Stimulated activated memory B cell treated with anti-CD40 and anti-IgM and Interleukin-4, amounts not matched to agents 10 μg/mL and 1 μg/mL and 100 μg/mL, for 72 hours (primary cell): Measurements from ENCODE around the gene DYNC2I2.
"Not testable (repeated sequence)": the region's sequence is repeated elsewhere in the genome, so short reads cannot be mapped to it uniquely, and the experiment has no call there.

ENCODE experiments used
- ATAC-seq: fragments of 150-1000 bp; cut with Tn5 transposase; 2 replicates; pipeline ENCODE4 v1.10.0; 2021
- H3K27ac Mint-ChIP-seq: one replicate; pipeline ENCODE4 v1.8.0; 2022; ENCODE audit warnings: mild to moderate bottlenecking, mixed read lengths
- H3K27me3 Mint-ChIP-seq: one replicate; pipeline ENCODE4 v1.8.0; 2022; ENCODE audit warnings: mixed read lengths
- H3K36me3 Mint-ChIP-seq: one replicate; pipeline ENCODE4 v1.8.0; 2022; ENCODE audit warnings: mixed read lengths
- H3K4me1 Mint-ChIP-seq: one replicate; pipeline ENCODE4 v1.8.0; 2022; ENCODE audit warnings: mixed read lengths
- H3K4me3 Mint-ChIP-seq: one replicate; pipeline ENCODE4 v1.8.0; 2022; ENCODE audit warnings: mild to moderate bottlenecking, moderate library complexity, mixed read lengths
- H3K9me3 Mint-ChIP-seq: one replicate; pipeline ENCODE4 v1.8.0; 2022; ENCODE audit warnings: mixed read lengths

Gene DYNC2I2

GRCh38 chr9:128689820-128690683 lies 33.4 kb upstream of the DYNC2I2 start:
- H3K36me3 Mint-ChIP-seq, result peaks cover 46% of the 10 kb centered on the region
- ATAC-seq, result peak; percentile 9
- no peaks in the 10 kb centered on the region for H3K9me3 Mint-ChIP-seq
- peak overlapping the region; percentile 88 for H3K27ac Mint-ChIP-seq
- peak overlapping the region; percentile 95 for H3K4me3 Mint-ChIP-seq
- peaks cover 61% of the 10 kb centered on the region for H3K4me1 Mint-ChIP-seq
- H3K27me3 Mint-ChIP-seq, result no peaks in the 10 kb centered on the region

- peak overlapping the region; percentile 88 for H3K27ac Mint-ChIP-seq
- no peaks in the 10 kb centered on the region for H3K27me3 Mint-ChIP-seq
- peak overlapping the region; percentile 62 for H3K4me3 Mint-ChIP-seq
- peaks cover 40% of the 10 kb centered on the region for H3K36me3 Mint-ChIP-seq
- H3K4me1 Mint-ChIP-seq, result peaks cover 61% of the 10 kb centered on the region
- ATAC-seq, result peak; percentile 53
- H3K9me3 Mint-ChIP-seq, result no peaks in the 10 kb centered on the region
These were observed 32.7 kb upstream of the DYNC2I2 start for GRCh38 chr9:128689293-128689774.

DNA sequence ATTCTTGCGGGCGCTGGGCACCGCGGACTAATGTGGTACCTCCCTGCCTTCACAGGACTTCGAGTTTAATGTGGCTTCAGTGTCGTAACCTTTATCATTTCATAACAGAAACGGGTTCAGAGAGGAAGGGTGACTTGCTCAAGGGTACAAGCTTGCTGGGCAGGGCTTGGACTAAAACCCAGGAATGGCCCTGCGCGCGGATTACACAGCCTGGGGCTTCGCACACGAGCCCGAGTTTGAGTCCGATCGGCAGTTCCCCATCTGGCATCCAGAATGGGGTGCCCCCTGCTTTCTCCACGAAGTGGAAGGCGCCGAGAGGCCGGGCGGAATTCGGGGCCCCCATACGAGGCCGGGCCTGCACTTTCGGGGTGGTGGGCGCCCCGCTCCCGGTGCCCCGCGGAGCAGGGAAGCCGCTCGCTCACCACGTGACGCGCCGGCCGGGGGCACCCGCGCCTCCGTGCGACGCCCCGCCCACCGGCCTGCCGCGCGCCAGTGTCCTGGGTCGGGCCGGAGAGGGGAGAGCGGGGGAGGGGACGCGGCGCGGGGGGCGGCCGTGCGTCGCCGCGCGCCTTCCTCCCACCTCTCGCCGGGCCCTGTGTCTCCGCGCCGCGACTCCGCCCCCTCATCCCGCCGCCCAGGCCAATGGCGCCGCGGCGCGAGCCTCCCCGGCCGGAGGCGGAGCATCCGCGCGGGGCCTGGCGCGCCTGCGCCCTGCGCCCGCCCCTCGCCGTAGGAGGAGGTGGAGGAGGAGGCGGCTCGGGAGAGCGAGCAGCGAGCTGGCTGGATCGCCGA lies 32.0 kb upstream of the DYNC2I2 start, which contains the start of gene SET:
Gene SET, plus strand, starts transcription at position 722 of the 792 bp plus-strand sequence. CDS start 361 bp downstream, outside the sequence.
- peak; percentile 93 for ATAC-seq

GRCh38 chr9:128687453-128687852 lies 30.8 kb upstream of the DYNC2I2 start:
- no peak for ATAC-seq
- peaks cover 30% of the 10 kb centered on the region for H3K36me3 Mint-ChIP-seq
- peaks cover 57% of the 10 kb centered on the region for H3K4me1 Mint-ChIP-seq
- H3K9me3 Mint-ChIP-seq, result no peaks in the 10 kb centered on the region
- peak overlapping the region; percentile 88 for H3K27ac Mint-ChIP-seq
- H3K27me3 Mint-ChIP-seq, result no peaks in the 10 kb centered on the region
- peak overlapping the region; percentile 27 for H3K4me3 Mint-ChIP-seq

More for the DNA sequence above, 32.0 kb upstream of the DYNC2I2 start, which contains the start of gene SET:
- Mint-ChIP-seq H3K27ac (peak within 1 kb of the TSS; percentile 88), H3K9me3 (no peaks in the 10 kb centered on the region), H3K4me3 (peak within 1 kb of the TSS; percentile 77), H3K36me3 (peaks cover 35% of the 10 kb centered on the region), H3K27me3 (no peaks in the 10 kb centered on the region), H3K4me1 (peaks cover 56% of the 10 kb centered on the region)

GRCh38 chr9:128685636-128686489 lies 29.2 kb upstream of the DYNC2I2 start:
- Mint-ChIP-seq H3K27me3 (no peaks in the 10 kb centered on the region), H3K36me3 (peaks cover 24% of the 10 kb centered on the region), H3K4me1 (peaks cover 56% of the 10 kb centered on the region), H3K27ac (peak overlapping the region; percentile 86), H3K4me3 (peak overlapping the region; percentile 88), H3K9me3 (no peaks in the 10 kb centered on the region)
- no peak for ATAC-seq

DNA sequence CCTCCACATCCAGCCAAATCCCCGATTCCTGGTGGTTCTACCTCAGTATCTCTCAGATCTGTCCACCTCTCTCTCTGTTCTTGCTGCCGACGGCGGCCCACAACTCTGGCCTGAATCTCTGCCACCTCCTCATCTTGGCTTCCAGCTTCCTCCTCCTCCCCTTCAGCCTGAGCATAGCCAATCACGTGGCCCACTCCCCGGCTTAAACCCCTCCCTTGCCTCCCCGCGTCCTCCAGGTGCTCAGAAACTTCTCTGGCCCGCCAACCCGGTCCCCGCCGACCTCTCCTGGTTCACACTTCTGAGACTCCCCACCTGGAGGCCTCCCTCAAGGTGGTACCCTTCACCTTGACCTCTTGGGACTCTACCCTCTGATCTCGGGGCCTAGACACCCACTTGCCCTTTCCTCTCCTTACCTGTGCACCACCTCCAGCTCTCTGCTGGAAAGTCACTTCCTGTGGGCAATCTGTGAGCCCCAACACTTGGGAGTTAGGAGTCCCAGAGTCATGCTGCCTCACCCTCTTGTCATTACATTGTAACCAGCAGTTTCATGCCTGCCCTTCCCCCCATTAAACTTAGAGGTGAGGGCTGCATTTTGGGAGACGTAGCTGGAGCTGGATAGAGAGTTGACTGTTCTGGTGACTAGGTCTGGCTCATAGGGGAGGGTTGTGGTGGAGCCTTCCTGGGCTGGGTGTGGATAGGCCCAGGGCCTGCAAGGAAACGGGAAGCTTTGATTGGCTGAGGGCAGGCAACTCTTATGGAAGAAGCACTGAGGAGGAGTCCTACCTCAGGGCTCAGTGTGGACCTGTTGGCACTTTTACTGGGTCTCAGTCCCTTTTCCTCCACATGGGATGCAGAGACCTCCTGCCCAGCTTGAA lies 27.9 kb upstream of the DYNC2I2 start:
- H3K36me3 Mint-ChIP-seq, result peaks cover 17% of the 10 kb centered on the region

GRCh38 chr9:128684065-128684324 lies 27.3 kb upstream of the DYNC2I2 start:
- Mint-ChIP-seq H3K9me3 (no peaks in the 10 kb centered on the region), H3K27ac (peak overlapping the region; percentile 86), H3K4me3 (peak overlapping the region; percentile 88), H3K4me1 (peaks cover 50% of the 10 kb centered on the region), H3K27me3 (no peaks in the 10 kb centered on the region), H3K36me3 (peaks cover 17% of the 10 kb centered on the region)
- ATAC-seq, result no peak

More for the DNA sequence above, 27.9 kb upstream of the DYNC2I2 start:
- Mint-ChIP-seq H3K27me3 (no peaks in the 10 kb centered on the region), H3K27ac (peak overlapping the region; percentile 86), H3K9me3 (no peaks in the 10 kb centered on the region), H3K4me1 (peaks cover 50% of the 10 kb centered on the region), H3K4me3 (peak overlapping the region; percentile 88)
- ATAC-seq, result peak; percentile 76

DNA sequence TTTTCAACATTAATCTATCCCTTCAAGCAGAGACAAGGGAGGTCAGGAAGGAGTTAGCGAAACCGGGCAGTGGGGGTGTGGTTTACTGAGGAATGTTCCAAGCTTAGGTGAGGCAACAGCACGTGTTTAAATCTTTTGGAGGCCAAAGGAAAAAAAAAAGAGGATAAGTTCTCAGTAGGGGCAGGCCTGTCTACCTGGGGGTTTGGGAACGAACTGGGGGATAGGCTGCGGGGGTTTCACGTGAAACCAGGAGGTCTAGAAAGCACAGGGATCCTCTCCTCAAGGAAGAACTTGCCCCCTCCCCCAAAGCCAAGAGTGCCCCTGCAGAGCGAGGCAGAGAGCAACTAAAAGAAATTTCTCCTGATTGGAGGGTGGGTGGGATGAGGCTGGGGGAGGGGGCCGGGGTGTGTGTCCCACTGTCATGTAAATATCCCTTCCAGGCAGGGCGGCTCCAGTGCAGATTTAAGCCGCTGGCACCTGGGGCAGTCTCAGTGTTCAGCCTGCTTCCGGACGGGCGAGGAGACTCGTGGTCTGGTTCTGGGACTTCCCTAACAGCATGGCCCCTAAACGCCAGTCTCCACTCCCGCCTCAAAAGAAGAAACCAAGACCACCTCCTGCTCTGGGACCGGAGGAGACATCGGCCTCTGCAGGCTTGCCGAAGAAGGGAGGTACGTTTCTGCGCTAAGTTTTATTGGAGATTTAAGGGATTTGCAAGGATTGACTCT lies 26.9 kb upstream of the DYNC2I2 start:
- peaks cover 49% of the 10 kb centered on the region for H3K4me1 Mint-ChIP-seq
- H3K27ac Mint-ChIP-seq, result peak overlapping the region; percentile 86
- peak overlapping the region; percentile 88 for H3K4me3 Mint-ChIP-seq
- peak; percentile 80 for ATAC-seq
- no peaks in the 10 kb centered on the region for H3K27me3 Mint-ChIP-seq
- no peaks in the 10 kb centered on the region for H3K9me3 Mint-ChIP-seq
- H3K36me3 Mint-ChIP-seq, result peaks cover 17% of the 10 kb centered on the region

- no peak for ATAC-seq
- H3K9me3 Mint-ChIP-seq, result no peaks in the 10 kb centered on the region
- no peak overlapping the region for H3K4me3 Mint-ChIP-seq
- peaks cover 9% of the 10 kb centered on the region for H3K4me1 Mint-ChIP-seq
- H3K27me3 Mint-ChIP-seq, result no peaks in the 10 kb centered on the region
- peaks cover 13% of the 10 kb centered on the region for H3K36me3 Mint-ChIP-seq
- no peak overlapping the region for H3K27ac Mint-ChIP-seq
These were observed 21.1 kb upstream of the DYNC2I2 start for GRCh38 chr9:128677794-128678193.

GRCh38 chr9:128675382-128675781 lies 18.7 kb upstream of the DYNC2I2 start:
- Mint-ChIP-seq H3K27me3 (no peaks in the 10 kb centered on the region), H3K36me3 (peaks cover 5% of the 10 kb centered on the region), H3K4me3 (no peak overlapping the region), H3K4me1 (peaks cover 5% of the 10 kb centered on the region), H3K9me3 (no peaks in the 10 kb centered on the region), H3K27ac (no peak overlapping the region)
- ATAC-seq, result no peak

GRCh38 chr9:128669786-128670185 lies 13.1 kb upstream of the DYNC2I2 start:
- Mint-ChIP-seq H3K9me3 (no peaks in the 10 kb centered on the region), H3K4me3 (no peak overlapping the region), H3K27me3 (no peaks in the 10 kb centered on the region), H3K36me3 (peaks cover 9% of the 10 kb centered on the region), H3K4me1 (peaks cover 6% of the 10 kb centered on the region), H3K27ac (no peak overlapping the region)
- no peak for ATAC-seq

DNA sequence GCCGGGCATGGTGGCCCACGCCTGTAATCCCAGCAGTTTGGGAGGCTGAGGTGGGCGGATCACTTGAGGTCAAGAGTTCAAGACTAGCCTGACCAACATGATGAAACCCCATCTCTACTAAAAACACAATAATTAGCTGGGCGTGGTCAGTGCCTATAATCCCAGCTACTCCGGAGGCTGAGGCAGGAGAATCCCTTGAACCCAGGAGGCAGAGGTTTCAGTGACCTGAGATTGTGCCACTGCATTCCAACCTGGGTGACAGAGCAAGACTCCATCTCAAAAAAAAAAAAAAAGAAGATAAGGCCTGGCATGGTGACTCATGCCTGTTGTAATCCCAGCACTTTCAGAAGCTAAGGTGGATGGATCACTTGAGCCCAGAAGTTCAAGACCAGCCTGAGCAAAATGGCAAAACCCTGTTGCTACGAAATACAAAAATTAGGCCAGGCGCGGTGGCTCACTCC lies 9.9 kb upstream of the DYNC2I2 start:
- not testable (repeated sequence) for H3K27me3 Mint-ChIP-seq, H3K9me3 Mint-ChIP-seq, H3K36me3 Mint-ChIP-seq, H3K27ac Mint-ChIP-seq, H3K4me3 Mint-ChIP-seq, ATAC-seq
- peaks cover 12% of the 10 kb centered on the region for H3K4me1 Mint-ChIP-seq

DNA sequence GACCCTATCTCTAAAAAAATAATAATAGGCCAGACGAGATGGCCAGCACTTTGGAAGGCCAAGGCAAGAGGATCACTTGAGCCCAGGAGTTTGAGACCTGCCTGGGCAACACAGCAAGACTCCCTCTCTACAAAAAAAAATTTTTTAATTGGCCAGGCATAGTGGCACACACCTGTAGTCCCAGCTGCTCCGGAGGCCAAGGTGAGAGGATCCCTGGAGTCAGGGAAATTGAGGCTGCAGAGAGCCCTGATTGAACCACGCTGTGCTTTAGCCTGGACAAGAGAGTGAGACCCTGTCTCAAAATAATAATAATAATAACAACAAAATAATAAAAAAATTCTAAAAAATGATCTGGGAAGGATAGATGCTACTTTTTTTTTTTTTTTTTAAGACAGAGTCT lies 1.1 kb upstream of the DYNC2I2 start:
- Mint-ChIP-seq H3K9me3 (no peaks in the 10 kb centered on the region), H3K4me3 (no peak overlapping the region), H3K27me3 (no peaks in the 10 kb centered on the region), H3K36me3 (no peaks in the 10 kb centered on the region), H3K4me1 (peaks cover 6% of the 10 kb centered on the region), H3K27ac (no peak overlapping the region)
- ATAC-seq, result no peak
